ENCODE measurements around the gene MAT2A. TPM values are rescaled to one million over a fixed set of nuclear protein-coding genes. Genes with fewer than 3 reads are reported as not detected.

The MAT2A gene
- total RNA-seq, 1 experiment from 2014 or later, result 444 TPM

DNA sequence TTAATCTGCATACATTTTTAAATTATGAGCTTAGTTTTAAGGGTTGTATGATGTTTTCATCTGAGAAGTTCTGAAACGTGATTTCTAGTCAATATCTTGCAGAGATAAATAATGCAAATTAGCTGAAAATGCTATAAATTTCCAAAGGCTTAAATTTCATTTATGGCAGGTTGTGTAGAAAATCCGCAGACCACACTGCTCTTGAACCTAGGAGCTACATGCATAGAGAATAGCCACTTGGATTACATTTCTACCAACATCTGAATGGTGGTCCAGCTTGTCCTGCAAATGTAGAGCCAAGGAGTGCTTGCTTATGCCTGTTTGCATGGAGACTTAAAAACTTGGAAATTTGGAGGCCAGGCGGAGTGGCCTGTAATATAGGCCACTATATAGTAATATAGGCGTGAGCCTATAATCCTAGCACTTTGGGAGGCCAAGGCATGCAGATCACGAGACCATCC is 6.8 kb downstream of the MAT2A start:
- peaks cover 32% of the 10 kb centered on the region for H4K20me1 ChIP-seq (ENCODE audit: insufficient read depth)
- CTCF ChIA-PET, result interaction anchor here (1.5 to 2.0 kb wide), 2 partner anchors 125 to 126 kb away, joined by 6 to 8 read pairs; no protein-coding TSS in a partner anchor
- POLR2A ChIA-PET, result interaction anchor here (0.6 to 15.3 kb wide), 32 partner anchors 9 to 191 kb away, joined by 3 to 236 read pairs (median 4); partner anchors contain the start of genes ELMOD3, GGCX, RETSAT and SH2D6
- H3K4me2 ChIP-seq (ENCODE audit: low read length), result no peak overlapping the region
- no peaks in the 10 kb centered on the region for H3K9me2 ChIP-seq (ENCODE audit: insufficient read depth)
- H3K4me3 ChIP-seq (replicated peaks in 1 of 2; ENCODE audit: low read depth in 1 of 2, low read length in 2 of 2), result no peak overlapping the region
- H2AFZ ChIP-seq (ENCODE audit: low read depth, low read length, poor library complexity, severe bottlenecking), result no peak overlapping the region
- peaks cover 5 to 27% of the 10 kb centered on the region in 2 experiments; a peak in 3 of 4 replicates for H3K4me1 ChIP-seq (ENCODE audit: control insufficient read depth in 1 of 2, insufficient read depth in 2 of 2, low read length in 2 of 2)
- ATAC-seq, result no peak
- H3K27ac ChIP-seq (ENCODE audit: low read depth, low read length), result peak overlapping the region; percentile 37; the same call in 1 of the 2 replicates
- no peaks in the 10 kb centered on the region for H3K9me3 ChIP-seq (ENCODE audit: control insufficient read depth in 1 of 2, insufficient read depth in 1 of 2, low read depth in 1 of 2, low read length in 2 of 2)
- BruUV-seq (replicated peaks), result no TSS peak
- RAD21 ChIA-PET (ENCODE audit: low non-redundant PET in 1 of 2, low total read pairs in 2 of 2, uncharacterized antibody in 2 of 2, unreplicated experiment in 2 of 2), result interaction anchor here in 1 of 2 experiments (1.2 kb wide), 1 partner anchor 124 kb away, joined by 3 read pairs; no protein-coding TSS in a partner anchor
- H3K9ac ChIP-seq (ENCODE audit: low read length), result no peak overlapping the region
- H3K79me2 ChIP-seq (ENCODE audit: insufficient read depth, low read length), result peaks cover 28% of the 10 kb centered on the region
- H3K27me3 ChIP-seq (ENCODE audit: insufficient read depth, low read length), result no peaks in the 10 kb centered on the region
- TF ChIP-seq ZFX (IDR thresholded peaks at IDR 0.05) (no peak), POLR2A (IDR thresholded peaks at IDR 0.05; ENCODE audit: borderline replicate concordance, extremely low read depth, insufficient read depth, insufficient read length) (peak; percentile 21)
- peaks cover 32 to 61% of the 10 kb centered on the region in 2 experiments for H3K36me3 ChIP-seq (ENCODE audit: control insufficient read depth in 1 of 2, insufficient read depth in 2 of 2, low read length in 2 of 2)
- intact Hi-C loops (cut with micrococcal nuclease), result no loop called here
- DNase-seq (ENCODE audit: low read depth, low spot score), result peak; percentile 43

DNA sequence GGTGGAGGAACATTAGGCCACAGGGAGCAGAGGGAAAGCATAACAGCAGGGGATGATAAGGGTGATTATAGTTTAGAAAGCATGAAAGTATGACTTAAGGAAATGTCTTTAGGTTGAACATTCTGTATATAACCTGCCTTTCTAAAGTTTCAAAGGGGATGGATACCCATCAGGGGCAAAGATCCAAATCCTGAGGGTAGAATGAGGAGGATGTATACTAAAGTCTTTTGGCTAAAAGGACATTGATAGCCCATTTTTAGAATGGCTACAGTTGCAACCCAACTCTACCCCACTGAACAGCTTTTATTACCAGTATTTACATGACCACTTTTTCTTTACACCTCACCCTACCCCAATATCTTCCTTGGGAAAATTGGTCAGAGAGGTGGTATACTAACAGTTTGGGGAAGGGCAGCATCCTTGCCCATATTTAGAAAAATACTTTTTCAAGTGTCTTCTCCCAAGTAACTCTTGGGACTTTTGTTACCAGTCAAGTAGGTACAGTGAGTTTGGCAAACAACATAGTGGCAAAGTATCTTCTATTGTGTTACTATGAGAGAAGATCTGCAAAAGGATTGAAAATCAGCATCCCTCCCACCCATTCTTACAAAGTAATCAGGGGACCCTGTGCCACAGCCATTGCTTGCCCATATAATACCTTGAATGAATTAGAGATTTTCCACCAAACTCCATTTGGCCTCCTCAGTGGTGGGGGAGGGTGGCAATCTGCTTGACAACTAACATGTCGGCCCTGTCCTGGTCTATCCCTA is 8.3 kb downstream of the MAT2A start:
- TF ChIP-seq, protein P1, sequence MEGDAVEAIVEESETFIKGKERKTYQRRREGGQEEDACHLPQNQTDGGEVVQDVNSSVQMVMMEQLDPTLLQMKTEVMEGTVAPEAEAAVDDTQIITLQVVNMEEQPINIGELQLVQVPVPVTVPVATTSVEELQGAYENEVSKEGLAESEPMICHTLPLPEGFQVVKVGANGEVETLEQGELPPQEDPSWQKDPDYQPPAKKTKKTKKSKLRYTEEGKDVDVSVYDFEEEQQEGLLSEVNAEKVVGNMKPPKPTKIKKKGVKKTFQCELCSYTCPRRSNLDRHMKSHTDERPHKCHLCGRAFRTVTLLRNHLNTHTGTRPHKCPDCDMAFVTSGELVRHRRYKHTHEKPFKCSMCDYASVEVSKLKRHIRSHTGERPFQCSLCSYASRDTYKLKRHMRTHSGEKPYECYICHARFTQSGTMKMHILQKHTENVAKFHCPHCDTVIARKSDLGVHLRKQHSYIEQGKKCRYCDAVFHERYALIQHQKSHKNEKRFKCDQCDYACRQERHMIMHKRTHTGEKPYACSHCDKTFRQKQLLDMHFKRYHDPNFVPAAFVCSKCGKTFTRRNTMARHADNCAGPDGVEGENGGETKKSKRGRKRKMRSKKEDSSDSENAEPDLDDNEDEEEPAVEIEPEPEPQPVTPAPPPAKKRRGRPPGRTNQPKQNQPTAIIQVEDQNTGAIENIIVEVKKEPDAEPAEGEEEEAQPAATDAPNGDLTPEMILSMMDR (IDR thresholded peaks at IDR 0.05 in 2 of 3, conservative IDR thresholded peaks at IDR 0.05 in 1 of 3; ENCODE audit: borderline replicate concordance in 1 of 3, insufficient read depth in 1 of 3, low read depth in 2 of 3, low read length in 2 of 3), result no peak
- peak; percentile 69 for TF ChIP-seq POLR2AphosphoS5 (IDR thresholded peaks at IDR 0.05; ENCODE audit: low read depth, low read length)
- BruUV-seq (replicated peaks), result no TSS peak
- H3K9me3 ChIP-seq (ENCODE audit: control insufficient read depth in 1 of 2, insufficient read depth in 1 of 2, low read depth in 1 of 2, low read length in 2 of 2), result no peaks in the 10 kb centered on the region
- H3K4me1 ChIP-seq (ENCODE audit: control insufficient read depth in 1 of 2, insufficient read depth in 2 of 2, low read length in 2 of 2), result peaks cover 0 to 12% of the 10 kb centered on the region in 2 experiments; a peak in 1 of 4 replicates
- intact Hi-C loops (cut with micrococcal nuclease), result no loop called here
- ChIA-PET RAD21 (ENCODE audit: low non-redundant PET in 1 of 2, low total read pairs in 2 of 2, uncharacterized antibody in 2 of 2, unreplicated experiment in 2 of 2) (interaction anchor here in 1 of 2 experiments (1.4 kb wide), 1 partner anchor 127 kb away, joined by 3 read pairs; no protein-coding TSS in a partner anchor), CTCF (interaction anchor here (2.0 to 5.0 kb wide), 2 partner anchors 126 to 127 kb away, joined by 6 to 118 read pairs; partner anchors contain the start of gene SH2D6), POLR2A (interaction anchor here (1.0 to 15.3 kb wide), 16 partner anchors 7 to 156 kb away, joined by 3 to 236 read pairs (median 4); partner anchors contain the start of genes GGCX, MAT2A and SH2D6)
- H4K20me1 ChIP-seq (ENCODE audit: insufficient read depth), result peaks cover 18% of the 10 kb centered on the region; the same call in 1 of the 2 replicates
- H3K4me3 ChIP-seq (replicated peaks in 1 of 2; ENCODE audit: low read depth in 1 of 2, low read length in 2 of 2), result no peak overlapping the region
- no peaks in the 10 kb centered on the region for H3K27me3 ChIP-seq (ENCODE audit: insufficient read depth, low read length)
- H3K9me2 ChIP-seq (ENCODE audit: insufficient read depth), result no peaks in the 10 kb centered on the region
- DNase-seq (ENCODE audit: low read depth, low spot score), result no peak
- H3K4me2 ChIP-seq (ENCODE audit: low read length), result no peak overlapping the region
- H3K27ac ChIP-seq (ENCODE audit: low read depth, low read length), result peak overlapping the region; percentile 34; the same call in 1 of the 2 replicates
- peak; percentile 5; the same call in 1 of the 2 replicates for ATAC-seq
- no peak overlapping the region for H3K9ac ChIP-seq (ENCODE audit: low read length)
- H3K36me3 ChIP-seq (ENCODE audit: control insufficient read depth in 1 of 2, insufficient read depth in 2 of 2, low read length in 2 of 2), result peaks cover 21 to 56% of the 10 kb centered on the region in 2 experiments
- no peak overlapping the region for H2AFZ ChIP-seq (ENCODE audit: low read depth, low read length, poor library complexity, severe bottlenecking)
- peaks cover 13% of the 10 kb centered on the region for H3K79me2 ChIP-seq (ENCODE audit: insufficient read depth, low read length)

All from HCT116 (cell line).